Endodermal cell (in vitro differentiated cells): ENCODE results near the gene REN. TPM values are rescaled to one million over a fixed set of nuclear protein-coding genes. Genes with fewer than 3 reads are reported as not detected.
A peak's percentile ranks its signal among the peaks of the same experiment; 100 is the strongest.

ENCODE experiments used
- DNase-seq: peaks from one replicate; pipeline ENCODE4 v3.0.0-alpha.2; 2017
- H3K27ac ChIP-seq: 2 replicates; pipeline ENCODE4 v1.5.1; 2013; ENCODE audit warnings: mild to moderate bottlenecking, low read depth, low read length, moderate library complexity
- H3K27me3 ChIP-seq: 2 replicates; pipeline ENCODE4 v1.6.1; 2013; ENCODE audit warnings: mild to moderate bottlenecking, low read length, moderate library complexity; ENCODE audit not compliant: insufficient read depth, control insufficient read depth, poor library complexity, severe bottlenecking
- H3K36me3 ChIP-seq: 2 replicates; pipeline ENCODE4 v1.7.0; 2013; ENCODE audit warnings: mild to moderate bottlenecking, low read length, moderate library complexity; ENCODE audit not compliant: control insufficient read depth, insufficient read depth
- H3K4me1 ChIP-seq: one replicate; pipeline ENCODE4 v1.7.0; 2013; ENCODE audit warnings: low read length; ENCODE audit not compliant: control insufficient read depth, insufficient read depth
- H3K4me3 ChIP-seq: 2 replicates; pipeline ENCODE4 v1.5.1; 2013; ENCODE audit warnings: mild to moderate bottlenecking, low read length, moderate library complexity
- H3K9ac ChIP-seq: 2 replicates; pipeline ENCODE4 v1.6.1; 2013; ENCODE audit warnings: mild to moderate bottlenecking, low read length, moderate library complexity; ENCODE audit not compliant: poor library complexity, severe bottlenecking; ENCODE audit errors: extremely low read depth
- H3K9me3 ChIP-seq: 2 replicates; pipeline ENCODE4 v1.6.1; 2013; ENCODE audit warnings: mild to moderate bottlenecking, low read length, moderate library complexity; ENCODE audit not compliant: control insufficient read depth
- H3K27ac Mint-ChIP-seq: 2 replicates; pipeline ENCODE4 v1.8.0; 2020; ENCODE audit warnings: mixed read lengths
- H3K27me3 Mint-ChIP-seq: 2 replicates; pipeline ENCODE4 v1.8.0; 2021; ENCODE audit warnings: mild to moderate bottlenecking, mixed read lengths; ENCODE audit not compliant: insufficient read depth
- H3K36me3 Mint-ChIP-seq: 2 replicates; pipeline ENCODE4 v1.8.0; 2020; ENCODE audit warnings: low read depth, mixed read lengths
- H3K4me1 Mint-ChIP-seq: 2 replicates; pipeline ENCODE4 v1.8.0; 2020; ENCODE audit warnings: mixed read lengths
- H3K4me3 Mint-ChIP-seq: 2 replicates; pipeline ENCODE4 v1.8.0; 2020; ENCODE audit warnings: mild to moderate bottlenecking, moderate library complexity, mixed read lengths
- H3K9me3 Mint-ChIP-seq: 2 replicates; pipeline ENCODE4 v1.8.0; 2020; ENCODE audit warnings: mild to moderate bottlenecking, mixed read lengths
- WGBS, 2 experiments: methylation state at CpG; one replicate each; pipeline versions ENCODE4 v1.1.5 to v1.1.7; 2013; ENCODE audit warnings: missing lambda C conversion rate in 2 of 2, mixed read lengths in 1 of 2; ENCODE audit not compliant: insufficient coverage in 1 of 2, insufficient read length in 1 of 2; 5-methylcytosine and 5-hydroxymethylcytosine counted together
- total RNA-seq, 2 donors: library from RNA; stranded (reverse); fragmentation: NEBNext Ultra II Directional in 1 of 2; extraction: Animal tissue kit (Norgen Biotek cat#: 25700) in 1 of 2; gene quantifications; 2 replicates in 1 of 2; 3 replicates in 1 of 2; pipeline ENCODE4 v1.2.1, GENCODE V29; 2021
- TF ChIP-seq, protein P1 (sequence below): fragments of 200-600 bp; sonication (generic); conservative IDR thresholded peaks from 2 replicates; pipeline ENCODE4 v1.5.0; 2021; ENCODE audit warnings: antibody characterized with exemption, mild to moderate bottlenecking

Gene REN
- total RNA-seq, 2 donors from 2014 or later, result not detected

DNA sequence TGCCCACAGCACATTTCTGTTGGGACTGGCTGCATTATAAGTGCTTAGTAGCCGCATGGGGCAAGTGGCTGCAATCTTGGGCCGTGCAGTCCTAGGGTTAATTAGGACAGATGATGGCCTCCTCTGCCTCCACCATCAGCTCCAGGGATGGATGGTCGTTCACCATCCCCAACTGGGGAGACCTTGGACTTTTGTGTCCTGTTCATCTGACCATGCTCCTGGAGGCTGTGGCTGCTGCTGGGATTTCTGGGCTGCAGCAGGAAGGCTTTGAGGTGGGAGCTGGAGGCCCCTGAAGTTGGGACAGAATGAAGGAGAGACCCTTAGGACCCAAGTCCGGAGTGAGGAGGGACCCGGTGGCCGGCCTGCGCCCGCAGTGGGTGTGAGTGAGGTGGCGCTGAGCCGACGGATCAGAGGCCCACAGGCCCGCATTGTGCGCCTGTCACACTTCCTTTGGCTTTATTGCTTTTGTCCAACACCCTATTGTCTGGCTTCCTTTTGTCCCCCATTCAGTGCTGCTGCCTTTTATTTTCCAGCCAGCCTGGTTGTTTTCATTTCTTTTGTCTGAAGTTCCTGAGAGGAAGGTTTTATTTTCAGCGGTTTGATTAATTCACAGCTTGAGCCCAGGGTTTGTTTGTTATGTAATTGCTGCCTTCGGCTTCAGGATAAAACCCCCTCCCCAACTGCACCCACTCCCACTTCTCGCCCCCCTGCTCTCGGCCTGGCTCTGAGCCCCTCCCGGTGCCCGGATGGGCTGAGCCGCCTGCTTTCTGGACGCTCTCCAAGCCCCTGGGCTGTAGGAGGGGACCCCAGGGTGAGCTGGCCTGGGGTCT lies 57.6 kb downstream of the REN start:
- peaks cover 10% of the 10 kb centered on the region for H3K4me1 ChIP-seq
- Mint-ChIP-seq H3K27ac (peak overlapping the region; percentile 90), H3K4me3 (peak overlapping the region; percentile 41), H3K9me3 (no peaks in the 10 kb centered on the region), H3K4me1 (peaks cover 49% of the 10 kb centered on the region), H3K36me3 (no peaks in the 10 kb centered on the region), H3K27me3 (no peaks in the 10 kb centered on the region)
- no peak overlapping the region for H3K4me3 ChIP-seq
- H3K9me3 ChIP-seq, result no peaks in the 10 kb centered on the region
- peak; percentile 82 for DNase-seq
- H3K36me3 ChIP-seq, result no peaks in the 10 kb centered on the region
- no peak overlapping the region for H3K9ac ChIP-seq
- TF ChIP-seq, protein P1, sequence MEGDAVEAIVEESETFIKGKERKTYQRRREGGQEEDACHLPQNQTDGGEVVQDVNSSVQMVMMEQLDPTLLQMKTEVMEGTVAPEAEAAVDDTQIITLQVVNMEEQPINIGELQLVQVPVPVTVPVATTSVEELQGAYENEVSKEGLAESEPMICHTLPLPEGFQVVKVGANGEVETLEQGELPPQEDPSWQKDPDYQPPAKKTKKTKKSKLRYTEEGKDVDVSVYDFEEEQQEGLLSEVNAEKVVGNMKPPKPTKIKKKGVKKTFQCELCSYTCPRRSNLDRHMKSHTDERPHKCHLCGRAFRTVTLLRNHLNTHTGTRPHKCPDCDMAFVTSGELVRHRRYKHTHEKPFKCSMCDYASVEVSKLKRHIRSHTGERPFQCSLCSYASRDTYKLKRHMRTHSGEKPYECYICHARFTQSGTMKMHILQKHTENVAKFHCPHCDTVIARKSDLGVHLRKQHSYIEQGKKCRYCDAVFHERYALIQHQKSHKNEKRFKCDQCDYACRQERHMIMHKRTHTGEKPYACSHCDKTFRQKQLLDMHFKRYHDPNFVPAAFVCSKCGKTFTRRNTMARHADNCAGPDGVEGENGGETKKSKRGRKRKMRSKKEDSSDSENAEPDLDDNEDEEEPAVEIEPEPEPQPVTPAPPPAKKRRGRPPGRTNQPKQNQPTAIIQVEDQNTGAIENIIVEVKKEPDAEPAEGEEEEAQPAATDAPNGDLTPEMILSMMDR, result no peak
- peak overlapping the region; percentile 98 for H3K27ac ChIP-seq
- no peaks in the 10 kb centered on the region for H3K27me3 ChIP-seq
- 14 to 16% methylated on average over 7 to 21 of the region's 21 CpGs for WGBS, 2 experiments

DNA sequence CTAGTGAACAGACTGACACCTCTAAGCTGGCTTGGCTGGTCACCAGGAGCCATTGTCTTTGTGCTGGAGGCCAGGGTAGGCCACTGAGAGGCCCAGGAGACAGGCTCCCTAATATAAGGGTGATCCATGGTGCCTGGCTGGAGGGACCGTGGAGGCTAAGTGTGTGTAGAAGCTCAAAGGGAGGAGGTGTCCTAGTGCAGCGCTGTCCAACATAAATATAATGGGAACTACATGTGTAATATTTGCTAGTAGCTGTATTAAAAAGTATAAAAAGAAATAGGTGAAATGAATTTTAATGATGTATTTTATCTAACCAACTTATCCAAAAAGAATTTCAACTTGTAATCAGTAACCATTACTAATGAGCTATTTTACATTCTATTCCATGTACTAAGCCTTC lies 58.2 kb downstream of the REN start:
- Mint-ChIP-seq H3K4me1 (peaks cover 49% of the 10 kb centered on the region), H3K4me3 (no peak overlapping the region)
- WGBS, 2 experiments, result 88 to 95% methylated on average over 1 to 2 of the region's 2 CpGs

DNA sequence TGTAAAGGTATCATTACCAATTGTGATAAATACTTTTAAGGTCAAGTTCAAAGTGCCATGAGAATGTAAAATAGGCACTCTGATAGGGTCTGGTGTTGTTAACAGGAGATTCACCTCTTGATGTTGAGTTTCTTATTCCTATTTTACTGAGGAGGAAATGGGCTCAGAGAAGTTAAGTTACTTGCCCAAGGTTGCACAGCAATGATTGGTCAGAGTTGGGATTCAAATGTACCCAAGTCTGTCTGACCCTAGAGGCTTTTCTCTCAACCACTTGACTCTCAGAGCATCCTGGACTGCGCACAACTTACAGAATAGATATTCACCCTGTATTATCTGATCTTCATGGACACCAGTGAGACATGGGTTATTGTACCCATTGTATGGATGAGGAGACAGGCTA lies 59.3 kb downstream of the REN start:
- H3K27me3 Mint-ChIP-seq, result no peaks in the 10 kb centered on the region
- 92% methylated on average over 1 of the region's 1 CpG; no CpG with 5 or more reads in 1 of the 2 experiments for WGBS, 2 experiments
- Histone ChIP-seq H3K27ac (no peak overlapping the region), H3K4me1 (peaks cover 17% of the 10 kb centered on the region), H3K4me3 (no peak overlapping the region), H3K36me3 (no peaks in the 10 kb centered on the region), H3K9me3 (no peaks in the 10 kb centered on the region), H3K9ac (no peak overlapping the region), H3K27me3 (no peaks in the 10 kb centered on the region)
- peaks cover 59% of the 10 kb centered on the region for H3K4me1 Mint-ChIP-seq
- no peaks in the 10 kb centered on the region for H3K36me3 Mint-ChIP-seq
- no peak for DNase-seq
- TF ChIP-seq, protein P1, result no peak
- H3K27ac Mint-ChIP-seq, result no peak overlapping the region
- H3K9me3 Mint-ChIP-seq, result no peaks in the 10 kb centered on the region
- H3K4me3 Mint-ChIP-seq, result no peak overlapping the region

More for the DNA sequence above, 58.2 kb downstream of the REN start:
- no peaks in the 10 kb centered on the region for H3K36me3 ChIP-seq
- H3K27me3 ChIP-seq, result no peaks in the 10 kb centered on the region
- TF ChIP-seq, protein P1, result no peak
- no peaks in the 10 kb centered on the region for H3K36me3 Mint-ChIP-seq
- peak overlapping the region; percentile 98 for H3K27ac ChIP-seq
- H3K27me3 Mint-ChIP-seq, result no peaks in the 10 kb centered on the region
- no peak overlapping the region for H3K27ac Mint-ChIP-seq
- no peak overlapping the region for H3K9ac ChIP-seq
- no peak overlapping the region for H3K4me3 ChIP-seq
- peaks cover 12% of the 10 kb centered on the region for H3K4me1 ChIP-seq
- no peaks in the 10 kb centered on the region for H3K9me3 ChIP-seq
- H3K9me3 Mint-ChIP-seq, result no peaks in the 10 kb centered on the region
- no peak for DNase-seq
